Activated gamma-delta T cell treated with Interleukin-2 at 50 U/mL for 16 hours (primary cell): ENCODE data around the gene PHYKPL.
A peak's percentile ranks its signal among the peaks of the same experiment; 100 is the strongest.
"Not testable (repeated sequence)": the region's sequence is repeated elsewhere in the genome, so short reads cannot be mapped to it uniquely, and the experiment has no call there.

Experiments
- DNase-seq: peaks from one replicate; pipeline ENCODE4 v3.0.0-alpha.2; 2020

PHYKPL gene

DNA sequence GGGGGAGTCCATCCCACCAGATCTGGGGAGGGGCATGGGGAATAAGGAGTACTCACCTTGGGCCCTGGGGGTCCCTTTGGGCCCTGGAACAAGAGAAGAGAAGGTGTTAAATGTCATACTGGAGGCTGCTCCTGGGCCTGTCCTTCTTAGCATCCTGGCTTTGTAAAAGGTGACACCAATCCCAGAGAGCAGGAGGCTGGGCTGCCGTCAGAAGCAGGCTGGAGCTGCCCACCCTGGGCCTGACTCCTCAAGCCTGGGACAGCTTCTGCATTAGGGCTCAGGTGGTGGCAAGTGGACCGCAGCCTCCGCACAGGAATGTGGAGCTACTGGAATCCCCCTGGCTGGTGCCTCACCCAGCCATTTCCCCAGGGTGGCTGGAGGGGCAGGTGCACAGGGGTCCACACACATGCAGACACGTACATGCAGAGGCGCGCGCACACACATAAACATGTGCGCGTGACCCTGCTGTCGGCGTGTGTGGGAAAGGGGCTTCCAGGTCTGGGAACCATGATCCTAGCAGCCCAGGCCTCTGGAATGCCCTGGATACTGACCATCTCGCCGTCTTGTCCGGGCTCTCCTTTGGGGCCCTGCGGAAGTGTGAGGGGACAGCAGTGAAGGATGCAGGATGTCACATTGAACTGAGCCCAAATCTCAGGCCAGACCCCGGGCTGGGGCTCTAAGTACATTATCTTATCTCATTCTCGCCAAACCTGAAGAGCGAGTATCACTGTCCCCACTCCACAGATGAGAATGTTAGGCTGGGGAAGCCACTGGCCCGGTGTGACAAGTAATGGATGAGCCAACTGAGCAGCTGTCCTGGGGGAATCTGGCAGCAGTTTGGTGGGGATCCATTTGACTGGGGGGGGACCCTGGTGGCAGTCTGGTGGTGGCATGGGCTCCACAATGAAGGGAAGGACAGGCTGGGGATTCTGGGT, 29.3 kb upstream of the PHYKPL start:
- no peak for DNase-seq

DNA sequence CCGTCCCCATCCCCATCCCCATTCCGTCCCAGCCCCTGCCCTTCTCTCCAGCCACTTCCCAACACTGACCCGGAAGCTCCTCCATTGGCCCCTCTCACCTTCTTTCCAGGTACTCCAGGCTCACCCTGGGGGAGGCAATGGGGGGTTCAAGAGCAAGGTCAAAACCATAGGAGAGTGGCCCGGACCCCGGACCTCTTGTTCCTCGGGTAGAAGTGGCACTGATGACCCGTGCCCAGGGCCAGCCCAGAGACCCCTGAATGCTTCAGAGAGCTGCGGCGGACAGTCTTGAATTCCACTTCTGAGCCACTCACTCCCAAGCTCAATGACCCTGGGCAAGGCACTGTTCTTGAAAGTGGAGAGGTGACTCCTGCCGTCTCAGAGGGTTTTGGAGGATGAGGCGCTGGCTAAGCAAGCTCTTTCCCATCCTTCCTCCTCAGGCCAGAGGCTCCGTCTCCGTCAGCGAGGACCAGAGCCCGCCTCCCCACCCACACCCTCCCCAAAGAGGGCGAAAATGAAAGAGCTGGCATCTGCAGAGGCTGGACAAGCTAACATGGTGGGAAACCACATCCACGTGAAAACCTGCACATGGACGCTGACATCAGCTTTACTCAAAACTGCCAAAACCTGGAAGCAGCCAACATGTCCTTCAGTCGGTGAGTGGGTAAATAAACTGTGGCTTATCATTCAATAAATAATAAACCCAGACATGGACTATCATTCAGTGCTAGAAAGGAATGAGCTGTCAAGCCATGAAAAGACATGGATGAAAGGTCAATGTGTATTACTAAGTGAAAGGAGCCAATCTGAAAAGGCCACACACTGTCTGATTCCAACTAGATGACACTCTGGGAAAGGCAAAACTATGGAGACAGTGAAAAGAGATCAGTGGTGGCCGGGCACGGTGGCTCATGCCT, 27.3 kb upstream of the PHYKPL start:
- DNase-seq: no peak

GRCh38 chr5:178257650-178258049, 25.0 kb upstream of the PHYKPL start:
- DNase-seq: no peak

- DNase-seq: no peak
Observed at GRCh38 chr5:178256746-178257145, 24.1 kb upstream of the PHYKPL start.

DNA sequence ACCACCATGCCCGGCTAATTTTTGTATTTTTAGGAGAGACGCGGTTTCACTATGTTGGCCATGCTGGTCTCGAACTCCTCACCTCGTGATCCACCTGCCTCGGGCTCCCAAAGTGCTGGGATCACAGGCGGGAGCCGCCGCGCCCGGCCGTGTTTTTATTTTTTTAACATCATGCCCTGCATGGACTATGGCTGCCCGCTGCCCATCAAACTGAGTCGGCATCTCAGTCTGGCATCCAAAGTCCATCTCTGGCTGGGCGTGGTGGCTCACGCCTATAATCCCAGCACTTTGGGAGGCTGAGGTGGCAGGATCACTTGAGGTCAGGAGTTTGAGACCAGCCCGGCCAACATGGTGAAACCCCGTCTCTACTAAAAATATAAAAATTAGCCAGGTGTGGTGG, 21.0 kb upstream of the PHYKPL start:
- not testable (repeated sequence) for DNase-seq

DNA sequence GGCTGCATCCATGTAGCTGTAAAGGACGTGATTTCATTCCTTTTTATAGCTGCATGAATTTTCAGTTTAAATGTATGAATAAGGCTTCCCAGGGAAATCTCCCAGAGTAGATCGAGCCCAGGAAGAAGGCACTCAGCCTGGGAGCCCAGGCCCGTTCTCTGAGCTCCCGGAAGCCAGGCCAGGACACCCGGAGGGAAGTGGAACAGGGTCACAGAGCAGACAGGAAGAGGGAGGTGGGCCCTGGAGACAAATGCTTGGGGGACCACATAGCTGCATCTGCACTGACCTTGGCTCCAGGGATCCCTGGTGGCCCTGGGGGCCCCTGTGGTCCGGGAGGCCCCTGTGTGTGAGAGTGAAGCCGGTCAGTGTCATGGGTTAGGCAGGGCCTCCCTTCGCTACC, 19.7 kb upstream of the PHYKPL start:
- no peak for DNase-seq

GRCh38 chr5:178250263-178250662, 17.7 kb upstream of the PHYKPL start:
- no peak for DNase-seq

GRCh38 chr5:178249191-178249989, 16.8 kb upstream of the PHYKPL start:
- peak; percentile 47 for DNase-seq

DNA sequence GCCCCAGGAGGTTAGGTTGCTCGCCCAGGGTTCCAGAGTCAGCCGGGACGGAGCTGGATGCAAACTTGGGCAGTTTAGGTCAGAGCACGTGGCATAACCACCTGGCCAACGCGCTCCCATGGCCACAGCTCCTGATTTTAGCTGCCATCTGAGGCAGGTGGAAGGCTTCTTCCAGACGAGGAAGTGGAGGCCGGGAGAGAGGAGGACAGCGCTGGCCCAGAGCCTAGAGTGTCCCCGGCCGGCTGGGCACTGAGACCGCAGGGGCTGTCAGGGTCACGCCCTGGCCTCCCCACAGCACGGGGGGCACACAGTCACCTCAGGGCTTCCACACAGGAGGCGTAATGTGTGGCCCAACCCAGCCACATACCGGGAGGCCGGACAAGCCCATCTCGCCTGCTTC, 16.1 kb upstream of the PHYKPL start:
- no peak for DNase-seq

DNA sequence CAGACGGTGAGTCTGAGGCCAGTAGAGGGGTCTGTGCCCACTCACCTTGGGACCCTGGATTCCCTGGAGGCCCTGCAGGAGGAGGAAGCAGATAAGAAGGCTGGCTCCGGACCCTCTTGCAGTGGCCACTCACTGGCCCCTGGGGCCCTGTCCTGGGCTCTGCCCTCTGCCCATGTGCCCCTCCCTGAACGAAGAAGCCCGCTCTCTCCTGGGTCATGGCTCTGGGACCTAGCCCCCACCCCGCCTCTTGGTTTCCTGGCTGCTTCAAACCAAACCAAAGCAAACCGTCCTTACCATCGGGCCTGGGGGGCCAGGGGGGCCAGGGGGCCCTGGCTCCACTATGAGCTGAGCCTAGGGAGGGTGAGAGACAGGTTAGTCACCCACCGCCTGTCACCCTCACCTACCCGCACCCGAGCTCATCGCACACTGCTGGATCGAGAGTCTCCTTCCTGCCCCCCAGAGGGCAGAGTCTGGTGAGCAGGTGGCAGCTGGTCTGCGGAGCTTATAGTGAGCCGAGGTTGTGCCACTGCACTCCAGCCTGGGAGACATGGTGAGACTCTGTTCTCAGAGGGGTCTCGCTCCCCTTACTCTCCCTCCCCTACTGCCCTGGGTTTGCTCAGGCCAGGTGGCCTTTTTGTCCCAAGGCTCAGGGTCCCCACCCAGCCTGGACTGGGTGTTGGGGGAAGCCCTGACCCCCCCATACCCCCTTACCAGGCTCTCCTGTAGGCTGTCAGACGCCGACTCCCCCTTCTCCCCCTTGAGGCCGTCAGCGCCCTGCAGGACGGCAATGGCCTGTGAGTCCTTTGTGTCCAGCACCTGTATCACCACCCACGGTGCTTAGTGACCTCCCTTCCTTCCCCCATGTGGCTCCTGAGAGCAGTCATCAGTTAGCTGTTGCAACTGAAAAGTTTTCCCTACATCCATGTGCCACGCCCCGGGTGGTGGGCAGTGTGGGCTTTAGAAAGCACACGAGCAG, 15.2 kb upstream of the PHYKPL start:
- peak; percentile 37 for DNase-seq

- DNase-seq: no peak
Observed at GRCh38 chr5:178246624-178247279, 14.2 kb upstream of the PHYKPL start.

DNA sequence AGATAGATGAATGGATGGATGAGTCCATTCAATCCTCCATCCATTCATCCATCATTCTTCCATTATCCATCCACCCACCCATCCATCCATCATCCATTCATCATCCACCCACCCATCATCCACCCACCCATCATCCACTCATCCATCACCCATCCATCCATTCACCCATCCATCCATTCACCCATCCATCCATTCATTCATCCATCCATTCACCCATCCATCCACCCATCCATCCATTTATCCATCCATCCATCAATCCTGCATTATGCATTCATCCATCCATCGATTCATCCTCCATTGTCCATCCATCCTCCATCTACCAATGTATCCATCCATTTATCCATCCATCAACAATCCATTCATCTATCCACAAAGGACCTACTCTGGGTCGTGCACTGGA, 12.8 kb upstream of the PHYKPL start:
- no peak for DNase-seq

GRCh38 chr5:178244576-178244975, 12.0 kb upstream of the PHYKPL start:
- DNase-seq: no peak

- DNase-seq: no peak
Observed at GRCh38 chr5:178242416-178242815, 9.8 kb upstream of the PHYKPL start.

- DNase-seq: no peak
Observed at GRCh38 chr5:178241688-178242231, 9.2 kb upstream of the PHYKPL start.

DNA sequence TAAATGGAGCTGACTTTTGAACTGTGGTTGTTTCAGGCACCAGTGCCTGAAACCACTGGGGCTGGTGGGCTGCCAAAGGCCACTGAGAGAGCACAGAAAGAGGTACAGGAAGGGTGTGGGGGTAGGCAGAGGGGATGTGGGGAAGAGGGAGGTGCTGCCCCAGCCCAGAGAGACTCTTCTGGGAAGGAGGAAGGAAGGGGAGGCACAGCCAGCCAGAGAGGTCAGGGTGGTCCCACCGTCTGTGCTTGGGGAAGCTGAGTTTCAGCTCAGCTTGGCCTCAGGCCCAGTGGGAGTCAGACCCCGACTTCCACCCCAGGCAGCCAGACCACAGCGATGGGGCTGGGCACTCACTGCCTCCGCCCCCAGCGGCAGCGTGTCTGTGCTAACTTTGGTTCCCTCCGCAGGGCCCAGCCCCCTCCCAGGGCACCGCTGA, 8.6 kb upstream of the PHYKPL start:
- DNase-seq: no peak

GRCh38 chr5:178240766-178241165, 8.2 kb upstream of the PHYKPL start:
- no peak for DNase-seq

GRCh38 chr5:178240341-178240741, 7.7 kb upstream of the PHYKPL start:
- no peak for DNase-seq

DNA sequence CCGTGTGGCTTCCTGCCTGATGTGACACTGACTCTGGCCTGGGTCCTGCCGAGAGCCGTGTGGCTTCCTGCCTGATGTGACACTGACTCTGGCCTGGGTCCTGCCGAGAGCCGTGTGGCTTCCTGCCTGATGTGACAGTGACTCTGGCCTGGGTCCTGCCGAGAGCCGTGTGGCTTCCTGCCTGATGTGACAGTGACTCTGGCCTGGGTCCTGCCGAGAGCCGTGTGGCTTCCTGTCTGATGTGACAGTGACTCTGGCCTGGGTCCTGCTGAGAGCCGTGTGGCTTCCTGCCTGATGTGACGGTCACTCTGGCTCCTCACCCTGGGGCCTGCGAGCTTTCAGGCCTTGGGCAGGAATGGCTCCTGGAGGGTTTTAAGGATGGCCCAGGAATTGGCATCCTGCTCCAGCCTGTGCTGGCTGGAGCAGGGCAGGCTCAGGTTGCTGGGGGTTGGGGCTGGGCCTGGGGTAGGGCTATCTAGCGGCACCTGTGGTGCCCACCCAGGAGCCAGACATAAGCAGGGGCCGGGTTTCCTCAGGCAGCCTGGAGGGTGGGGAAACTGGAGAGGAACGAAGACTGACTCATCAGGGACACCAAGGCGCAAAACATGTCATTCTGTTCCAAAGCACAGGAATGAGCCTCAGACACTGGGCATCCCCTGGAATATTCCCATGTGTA, 7.2 kb upstream of the PHYKPL start:
- DNase-seq: not testable (repeated sequence)
